Stimulated activated CD4-positive, alpha-beta T cell treated with anti-CD3 and anti-CD28 coated beads, TNF-alpha, amount 100 ng/mL, for 48 hours (primary cell): ENCODE measurements around the gene PKP4.

ENCODE experiments used
- DNase-seq, 3 donors: peaks; one replicate each; pipeline ENCODE4 v3.0.0-alpha.2; 2020; ENCODE audit warnings: low read depth in 3 of 3

PKP4 gene

DNA sequence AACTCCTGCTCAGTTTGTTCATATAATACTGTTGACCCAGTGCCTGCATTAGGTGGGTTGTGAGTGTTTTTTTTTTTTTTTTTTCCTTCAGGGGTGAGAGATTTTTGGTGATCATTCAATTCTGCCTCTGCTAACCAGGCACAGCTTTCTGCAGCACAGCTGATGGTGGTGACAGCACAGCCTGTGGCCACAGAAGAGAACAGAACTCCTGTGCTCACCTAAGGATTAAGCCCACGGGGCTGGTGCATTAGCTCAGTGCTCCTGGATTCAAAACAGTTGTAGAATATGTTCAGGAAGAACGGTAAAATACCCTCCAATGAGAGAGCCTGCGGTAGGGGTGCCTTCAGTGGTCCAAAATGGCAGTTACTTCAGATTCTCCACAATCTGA lies 42.0 kb downstream of the PKP4 start:
- no peak for DNase-seq

DNA sequence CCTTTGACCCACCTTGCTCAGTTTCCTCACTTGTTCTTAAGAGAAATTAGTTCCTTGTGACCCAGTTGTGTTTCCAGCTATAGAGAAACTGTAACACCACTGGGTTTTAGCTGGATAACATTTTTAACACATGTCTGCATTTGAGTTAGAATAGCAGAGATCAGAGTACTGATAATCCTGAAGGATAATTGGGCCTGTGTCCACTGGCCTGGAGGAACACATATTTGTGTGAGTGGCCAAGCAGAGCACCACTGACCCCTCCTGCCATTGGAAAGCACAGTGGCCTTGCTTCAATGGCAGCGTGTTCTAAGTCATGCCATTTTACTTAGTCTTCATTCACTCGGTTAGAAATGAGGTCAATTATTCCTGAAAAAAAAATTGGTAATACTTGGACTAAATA lies 42.6 kb downstream of the PKP4 start:
- no peak for DNase-seq

DNA sequence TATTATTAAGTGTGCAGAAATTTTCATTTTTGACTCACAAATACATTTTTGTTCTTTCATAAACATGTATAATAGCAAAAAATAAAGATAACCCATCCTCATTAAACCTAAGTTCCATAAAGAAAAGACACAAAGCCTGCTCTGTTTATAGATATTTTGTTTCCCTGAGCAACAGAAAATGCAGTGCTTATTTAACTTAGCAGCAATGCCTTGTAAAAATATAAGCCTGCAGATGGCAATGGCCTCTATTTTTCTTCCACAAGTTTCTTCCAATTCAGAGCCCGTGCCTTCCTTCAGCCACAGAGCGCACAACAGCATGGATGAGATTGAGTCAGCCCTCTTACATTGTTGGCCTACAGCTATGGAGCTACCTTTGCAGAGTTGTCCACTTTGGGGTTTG lies 43.6 kb downstream of the PKP4 start:
- no peak for DNase-seq

DNA sequence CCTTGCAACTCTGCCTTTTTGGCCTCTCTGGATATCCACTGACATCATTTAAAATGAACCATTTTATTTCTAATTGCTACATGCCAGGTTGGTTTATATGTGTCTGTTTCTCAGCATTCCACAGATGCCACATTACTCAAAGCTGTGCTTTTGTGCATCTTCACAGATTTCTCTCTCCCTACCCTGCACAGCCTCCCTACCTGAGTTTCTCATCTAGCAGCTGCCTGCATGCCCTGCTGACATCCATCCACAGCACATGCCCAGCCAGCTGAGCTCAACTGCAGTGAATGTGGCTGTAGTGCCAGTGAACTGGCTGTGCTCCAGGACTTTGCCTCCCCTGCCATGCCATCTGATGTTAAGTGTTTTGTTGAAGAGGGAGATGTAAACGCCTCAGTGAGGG lies 44.5 kb downstream of the PKP4 start:
- DNase-seq, result no peak

DNA sequence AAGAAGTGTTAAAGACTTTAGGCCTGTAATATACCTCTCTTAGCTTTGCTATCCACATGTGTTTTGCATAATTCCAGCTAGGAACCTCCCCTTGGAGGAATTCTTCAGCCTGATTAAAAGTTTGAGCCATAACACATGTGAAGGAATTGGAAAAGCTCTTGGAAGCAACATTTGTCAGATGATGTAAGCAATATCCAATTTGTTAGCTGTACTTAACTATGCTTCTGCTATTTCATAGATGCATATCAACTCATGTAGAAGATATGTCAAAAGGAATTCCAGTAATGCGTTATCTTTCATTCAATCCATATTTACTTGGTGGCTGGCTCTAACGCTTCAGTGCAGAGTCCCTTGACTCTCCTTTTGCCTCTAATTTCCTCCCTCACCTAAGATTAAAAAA lies 46.2 kb downstream of the PKP4 start:
- no peak for DNase-seq

DNA sequence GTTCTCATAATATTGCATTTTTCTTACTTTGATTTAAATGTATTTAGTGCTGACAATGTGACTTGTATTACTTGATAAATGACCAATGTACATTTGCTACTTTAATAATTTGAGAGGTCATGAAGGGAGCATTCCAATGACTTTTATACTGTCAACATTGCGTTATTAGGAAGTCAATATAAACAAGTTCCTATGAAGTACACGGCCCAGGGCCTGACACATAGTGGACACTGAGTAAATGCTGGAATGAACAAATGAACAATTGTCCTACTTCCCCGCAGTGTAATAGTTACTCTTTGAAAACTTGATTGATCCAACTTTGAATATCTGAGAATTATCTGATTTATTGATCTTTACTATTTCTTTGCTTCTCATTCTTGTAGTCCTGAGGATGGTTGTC lies 47.3 kb downstream of the PKP4 start:
- DNase-seq, result no peak

DNA sequence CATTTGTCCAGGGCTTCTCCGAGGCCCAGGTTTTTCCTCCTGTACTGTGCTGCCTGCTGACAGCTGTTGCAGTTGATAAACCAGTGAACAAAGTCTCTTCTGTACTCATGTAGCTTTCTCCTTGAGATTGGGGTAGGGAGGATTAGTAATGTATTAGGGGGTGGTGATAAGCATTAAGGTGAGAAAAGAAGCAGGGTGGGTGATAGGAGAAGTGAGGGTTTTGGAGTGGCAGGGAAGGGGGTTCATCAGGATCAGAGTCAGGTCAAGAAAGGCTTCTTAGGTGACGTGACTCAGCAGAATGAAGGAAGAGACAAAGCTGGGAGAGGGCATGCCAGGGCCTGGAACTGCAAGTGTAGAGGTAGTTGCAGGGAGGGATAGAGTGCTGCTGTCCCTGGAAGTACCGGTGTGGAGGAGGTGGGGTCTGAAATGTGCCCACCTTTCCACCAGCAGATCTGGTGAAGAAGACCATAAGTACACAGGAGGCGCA lies 48.7 kb downstream of the PKP4 start:
- DNase-seq, result no peak

DNA sequence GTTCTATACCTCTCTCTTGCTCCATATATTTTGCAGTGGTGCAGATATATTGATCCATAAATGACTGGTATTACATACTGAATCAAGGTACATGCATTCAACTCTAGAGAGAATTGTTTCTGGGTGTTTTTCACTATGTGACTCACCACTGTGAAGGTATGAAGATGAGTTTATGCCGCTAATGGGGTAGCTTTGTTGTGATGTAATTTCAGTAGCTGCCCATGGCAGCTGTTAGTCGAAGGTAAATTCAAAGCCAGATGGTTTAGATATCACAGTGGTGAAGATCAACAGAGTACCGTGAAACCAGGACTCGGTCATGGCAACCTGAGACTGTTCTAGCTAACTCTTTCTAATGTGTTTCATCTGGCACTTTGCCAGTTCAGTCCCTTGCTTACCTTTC lies 50.4 kb downstream of the PKP4 start:
- no peak for DNase-seq

DNA sequence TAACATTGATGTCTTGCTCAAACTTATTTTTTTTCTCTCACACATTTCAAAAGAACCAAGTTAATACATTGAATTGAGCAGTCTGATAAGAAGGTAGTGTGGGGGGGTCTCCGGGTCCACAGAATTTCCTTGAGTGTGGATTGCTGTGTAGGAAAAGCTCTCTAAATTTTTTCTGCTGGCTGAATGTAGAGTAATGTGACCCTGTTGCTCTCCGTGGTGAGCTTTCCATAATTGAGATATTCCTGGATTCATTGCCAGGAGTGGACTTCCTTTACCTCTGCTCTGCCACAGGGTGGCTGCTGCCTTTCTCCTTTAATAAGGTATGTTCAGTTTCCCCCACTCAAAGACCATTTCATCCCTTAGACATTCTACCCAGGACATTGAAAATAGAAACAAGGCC lies 50.9 kb downstream of the PKP4 start:
- DNase-seq, result no peak

DNA sequence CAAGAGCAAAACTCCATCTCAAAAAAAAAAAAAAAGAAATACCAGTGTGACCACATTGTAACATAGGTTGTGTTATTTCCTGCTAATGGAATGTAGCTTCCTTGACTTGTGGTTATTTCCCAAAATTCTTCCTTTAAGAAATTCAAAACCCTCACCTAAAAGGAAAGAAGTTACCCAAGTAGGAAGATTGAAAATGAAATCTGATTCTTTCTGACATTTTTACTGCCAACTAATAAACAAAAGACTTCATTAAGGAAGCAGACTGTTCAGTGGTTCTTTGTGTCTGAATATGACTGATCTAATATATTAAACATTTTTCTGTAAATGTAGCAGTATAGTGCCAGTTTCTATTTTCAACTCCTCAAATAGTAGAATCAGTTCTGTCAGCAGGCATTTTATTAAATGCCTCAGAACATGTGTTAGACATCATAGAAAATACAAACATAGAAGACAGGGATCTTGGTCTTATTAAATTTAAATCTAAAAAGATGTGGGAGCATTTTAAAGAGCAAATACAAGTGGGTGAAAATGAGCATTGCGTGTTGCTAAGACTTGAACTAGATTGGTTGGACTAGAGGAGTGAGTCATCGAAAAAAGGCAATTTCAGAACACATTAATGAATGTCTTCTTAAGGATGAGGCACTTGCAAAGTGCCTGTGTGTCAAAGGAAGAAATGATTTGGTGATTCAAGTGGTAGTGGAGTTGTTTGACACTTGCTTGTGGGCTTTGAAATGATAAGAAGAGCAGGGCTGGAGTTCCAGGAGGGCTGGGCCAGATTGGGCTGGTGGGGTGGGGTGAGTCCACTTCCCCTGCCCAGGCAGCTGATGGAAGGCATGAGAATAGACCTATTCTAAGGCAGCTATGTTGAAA lies 53.4 kb downstream of the PKP4 start:
- no peak for DNase-seq

DNA sequence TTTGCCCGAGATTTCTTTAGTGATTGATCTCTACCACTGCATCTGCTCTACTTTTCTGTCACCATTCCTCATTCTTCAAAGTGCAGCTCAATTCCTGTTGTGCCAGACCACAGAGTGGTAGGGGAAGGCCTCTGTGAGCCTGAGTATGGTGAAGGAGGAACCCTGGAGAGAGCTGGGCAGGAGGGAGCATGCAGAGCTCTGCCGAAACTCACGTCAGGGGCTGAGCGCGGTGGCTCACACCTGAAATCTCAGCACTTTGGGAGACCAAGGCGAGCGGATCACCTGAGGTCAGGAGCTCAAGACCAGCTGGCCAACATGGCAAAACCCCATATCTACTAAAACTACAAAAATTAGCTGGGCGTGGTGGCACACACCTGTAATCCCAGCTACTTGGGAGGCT lies 54.1 kb downstream of the PKP4 start:
- no peak for DNase-seq

DNA sequence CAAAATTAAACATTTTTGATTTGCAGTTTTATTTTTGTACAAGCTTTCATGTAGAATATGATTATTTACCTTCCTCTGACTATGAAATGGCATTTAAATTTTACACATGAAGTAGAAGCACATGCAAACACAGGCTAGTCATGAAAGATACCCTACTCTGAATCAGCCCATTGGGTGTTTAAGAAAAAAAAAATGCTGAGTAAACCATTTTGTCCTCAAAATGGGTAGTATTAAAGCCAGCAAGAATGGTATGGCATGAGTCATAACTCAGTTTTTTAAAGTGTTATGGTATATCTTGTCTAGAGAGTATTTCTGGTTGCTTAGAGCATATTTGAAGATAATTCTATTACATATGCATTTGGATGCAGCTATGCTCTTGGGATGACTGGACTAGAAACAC lies 55.0 kb downstream of the PKP4 start:
- DNase-seq, result no peak

DNA sequence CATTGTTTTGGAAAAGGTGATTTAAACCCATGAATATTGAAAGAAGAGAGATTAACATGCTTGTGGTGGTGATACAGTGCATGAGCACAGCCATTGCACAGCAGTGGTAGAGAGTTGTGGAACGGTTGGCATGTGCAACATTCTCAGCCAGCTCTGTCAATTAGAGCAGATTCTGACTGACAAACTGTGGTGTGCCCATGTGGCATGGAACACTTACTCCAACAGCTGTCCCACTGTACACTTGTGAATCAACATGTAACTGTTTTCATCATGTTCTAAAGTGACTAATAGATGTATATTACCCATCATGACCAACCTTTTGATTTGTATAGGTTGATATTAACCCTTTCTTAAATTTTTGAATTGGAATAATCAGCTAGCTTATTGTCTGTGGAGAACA lies 55.6 kb downstream of the PKP4 start:
- no peak for DNase-seq

DNA sequence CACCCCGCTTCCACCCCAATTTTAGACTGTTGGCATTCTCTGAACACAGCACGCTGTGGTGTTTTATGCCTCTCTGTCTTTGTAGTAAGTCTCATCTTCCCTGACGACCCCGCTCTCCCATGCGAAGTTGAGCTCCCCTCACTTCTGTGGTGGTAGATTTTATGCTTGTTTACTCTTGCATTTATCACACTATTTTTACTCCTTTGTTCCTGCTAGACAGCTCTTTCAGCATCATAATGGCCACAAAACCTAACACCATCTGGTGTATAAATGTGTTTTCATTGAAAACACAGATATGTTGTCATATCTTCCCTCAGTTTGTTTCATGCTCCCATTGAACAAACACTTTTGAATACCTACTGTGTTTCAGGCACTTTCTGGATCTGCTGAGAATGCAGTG lies 57.1 kb downstream of the PKP4 start:
- DNase-seq, result no peak

DNA sequence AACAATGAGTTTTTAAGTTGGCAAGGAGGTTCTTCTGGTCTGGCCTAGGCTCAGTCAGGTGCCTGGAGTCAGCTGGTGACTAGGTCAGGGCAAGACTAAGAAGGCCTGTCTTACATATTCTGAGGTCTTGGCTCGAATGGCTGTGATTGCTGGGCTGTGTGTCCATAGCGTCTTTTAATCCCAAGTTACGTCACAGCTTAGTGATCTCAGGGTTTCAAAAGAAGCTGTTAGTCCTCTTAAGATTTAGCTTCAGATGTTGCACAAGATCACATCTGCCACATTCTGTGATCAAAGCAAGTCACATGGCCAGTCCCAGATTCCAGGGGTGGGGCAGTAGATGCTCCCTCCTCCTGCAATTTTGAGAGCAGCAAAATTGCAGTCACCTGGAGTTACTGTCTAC lies 61.3 kb downstream of the PKP4 start:
- DNase-seq, result no peak

DNA sequence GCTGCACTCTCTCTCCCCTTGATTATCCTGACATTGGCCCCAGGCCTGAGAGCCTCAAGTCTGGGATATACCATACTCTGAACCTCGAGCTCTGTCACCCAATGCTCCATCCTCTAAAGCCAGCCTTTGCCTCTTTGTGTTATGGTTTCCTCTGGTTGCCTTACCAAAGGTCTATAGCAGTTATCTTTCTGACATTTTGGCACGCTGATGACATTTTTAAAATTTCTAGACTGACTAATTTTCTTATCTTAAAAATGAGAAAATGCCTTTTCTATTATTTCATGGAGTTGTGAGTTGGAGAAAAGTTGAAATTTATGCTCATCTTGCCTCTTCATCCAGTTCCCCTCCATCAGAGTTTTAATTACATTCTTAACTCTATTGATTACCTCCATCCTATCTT lies 62.7 kb downstream of the PKP4 start:
- DNase-seq, result no peak

DNA sequence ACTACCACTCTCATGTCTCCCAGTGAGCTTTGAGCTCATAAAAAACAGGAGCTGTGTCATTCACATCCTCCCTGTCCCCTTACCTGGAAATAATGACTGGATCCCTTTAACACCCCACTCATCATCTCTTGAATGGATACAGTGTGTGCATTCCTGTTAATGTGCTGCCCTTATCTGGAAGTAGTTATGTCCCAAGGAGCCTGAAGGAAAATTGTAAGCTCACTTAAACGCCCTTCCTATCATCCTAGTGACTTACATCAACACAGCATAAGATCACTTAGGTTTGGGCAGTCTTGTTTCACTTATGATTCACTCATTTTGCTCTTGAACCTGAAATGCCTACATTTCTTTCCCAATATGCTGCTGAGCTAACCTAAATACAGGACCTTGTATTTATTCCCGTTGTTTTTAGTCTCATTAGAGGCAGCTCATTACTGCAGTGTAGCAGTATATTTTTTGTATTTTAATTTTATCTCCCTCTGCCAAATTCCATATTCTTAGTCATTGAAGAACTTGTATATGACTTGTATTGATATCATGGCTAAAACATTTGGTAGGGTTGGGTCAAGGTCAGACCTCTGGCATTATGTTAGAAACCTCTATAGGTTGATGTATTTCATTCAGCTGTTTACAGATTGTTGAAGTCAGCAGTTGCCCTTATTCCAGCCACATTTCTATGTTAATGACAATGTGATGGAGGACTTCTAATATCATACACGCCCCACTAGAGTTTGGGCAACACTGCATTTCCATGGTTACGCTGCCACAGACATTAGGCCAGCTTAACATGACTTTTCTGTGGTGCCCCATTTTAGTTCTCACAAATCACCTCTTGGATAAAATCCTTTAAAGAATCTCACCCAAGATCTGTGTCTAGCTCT lies 72.9 kb downstream of the PKP4 start:
- DNase-seq, result no peak

DNA sequence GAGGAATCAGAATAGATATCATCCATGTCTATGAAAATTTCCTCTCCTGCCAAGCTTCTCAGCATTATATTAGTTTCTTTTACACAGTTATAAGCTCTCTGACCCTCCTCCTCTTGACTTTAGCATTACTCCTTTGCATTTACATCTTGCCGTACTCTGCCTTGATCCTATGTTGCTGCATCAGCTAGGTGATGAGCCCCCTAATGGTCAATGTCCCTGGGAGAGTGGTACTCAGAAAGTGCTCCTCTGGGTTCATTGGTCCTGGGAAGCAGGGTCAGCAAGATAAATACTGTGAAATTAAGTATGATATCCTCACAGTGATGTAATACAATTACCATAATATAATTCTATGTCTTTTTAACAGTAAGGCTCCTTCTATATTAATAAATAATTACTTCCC lies 74.1 kb downstream of the PKP4 start:
- no peak for DNase-seq

DNA sequence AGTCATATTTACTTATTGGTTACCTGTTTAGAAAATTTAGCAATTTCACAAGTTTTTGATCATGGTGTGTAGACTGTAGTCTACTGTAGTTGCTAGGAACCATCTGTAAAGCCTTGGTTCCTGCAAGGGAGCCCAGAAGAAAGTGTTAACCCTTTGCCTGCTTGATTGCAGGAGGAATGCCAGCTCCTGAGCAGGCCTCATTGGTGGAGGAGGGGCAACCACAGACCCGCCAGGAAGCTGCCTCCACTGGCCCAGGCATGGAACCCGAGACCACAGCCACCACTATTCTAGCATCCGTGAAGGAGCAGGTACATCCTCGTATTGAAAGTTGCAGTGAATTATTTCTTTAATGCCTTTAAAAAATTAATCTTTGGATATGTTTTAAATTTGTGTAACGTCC lies 76.3 kb downstream of the PKP4 start:
- DNase-seq, result no peak

DNA sequence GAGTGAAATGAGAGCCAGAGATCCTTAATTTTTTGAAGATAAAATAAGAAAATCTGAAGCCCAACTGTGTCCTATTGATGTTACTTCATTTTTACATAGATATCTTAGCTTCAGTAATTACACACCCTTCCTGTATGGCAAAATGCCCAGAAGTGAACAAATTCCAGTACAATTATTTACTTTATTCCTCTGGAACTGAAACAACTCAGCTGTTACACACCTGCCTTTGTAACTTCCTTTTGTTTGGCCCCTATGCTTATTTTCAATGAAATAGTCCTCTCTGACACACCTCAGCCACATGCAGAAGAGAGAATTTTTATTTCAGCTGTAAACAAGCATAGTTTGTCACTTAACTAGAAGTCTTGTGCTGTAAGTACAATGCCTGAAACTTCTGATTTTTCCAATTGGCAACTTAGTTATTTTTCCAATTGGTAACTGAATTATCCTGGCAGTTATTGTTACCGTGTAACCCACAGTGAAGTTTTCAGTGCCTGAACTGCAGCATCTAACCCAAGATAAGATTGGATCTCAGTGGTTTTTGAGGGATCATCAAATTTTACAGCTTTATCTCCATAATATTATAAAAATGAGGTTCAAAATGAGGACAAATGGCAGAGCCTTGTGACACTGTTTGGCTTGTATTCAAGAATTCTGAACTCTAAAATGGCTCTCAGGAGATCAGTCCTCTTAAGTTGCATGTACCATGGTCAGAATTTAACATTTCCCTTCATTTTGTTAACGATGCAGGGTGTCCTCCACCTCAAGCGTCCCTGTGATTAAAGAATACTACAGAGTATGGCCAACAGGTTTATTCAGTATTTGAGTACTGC lies 82.6 kb downstream of the PKP4 start:
- DNase-seq, result no peak

DNA sequence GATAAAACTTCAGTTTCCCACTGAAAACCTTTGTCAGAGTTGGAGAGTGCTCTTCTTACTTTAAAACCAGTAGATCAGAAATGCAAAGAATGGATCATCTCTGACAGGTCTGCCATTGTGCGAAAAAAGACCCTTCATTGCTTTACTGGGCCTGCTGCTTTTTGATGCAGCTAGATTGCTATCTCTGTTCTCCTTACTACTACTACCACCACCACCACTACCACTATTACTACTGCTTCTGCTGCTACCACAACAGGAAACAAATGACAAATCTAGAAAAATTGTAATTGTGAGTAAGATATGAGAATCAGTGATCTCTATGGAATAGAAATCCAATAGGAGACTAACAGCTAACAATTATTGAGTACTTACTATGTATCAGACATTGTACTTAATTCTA lies 85.8 kb downstream of the PKP4 start:
- DNase-seq, result no peak

DNA sequence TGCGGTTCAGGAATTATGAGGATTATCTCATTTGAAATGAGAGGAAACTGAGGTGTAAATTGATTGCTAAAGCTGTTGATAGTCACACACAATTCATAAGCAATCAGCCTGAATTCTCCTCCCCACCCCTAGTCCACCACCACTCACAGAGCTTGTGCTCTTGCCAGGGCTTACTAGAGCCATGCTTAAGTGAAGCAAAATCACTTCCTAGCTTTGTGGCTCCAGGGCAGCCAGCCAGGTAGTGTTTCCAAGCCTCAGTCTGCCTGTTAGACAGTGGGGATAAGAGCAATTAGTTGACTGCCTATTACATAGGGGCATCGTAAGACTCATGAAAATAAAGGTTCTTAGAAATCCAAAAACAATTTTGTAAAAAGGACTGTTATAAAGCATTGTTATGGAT lies 87.2 kb downstream of the PKP4 start:
- no peak for DNase-seq
